Measurements from ENCODE around the gene MCRIP2.
"Not testable (repeated sequence)": the region's sequence is repeated elsewhere in the genome, so short reads cannot be mapped to it uniquely, and the experiment has no call there.

MCRIP2 gene

GRCh38 chr16:683396-684070 lies 41.9 kb downstream of the MCRIP2 start:
- DNase-seq = no peak

- DNase-seq = peak; percentile 90
Observed at GRCh38 chr16:684071-684794, 42.6 kb downstream of the MCRIP2 start, which contains the start of gene JMJD8. TSS of gene JMJD8 (minus strand) at chr16:684334. CDS start at chr16:684319, 15 bp downstream.

DNA sequence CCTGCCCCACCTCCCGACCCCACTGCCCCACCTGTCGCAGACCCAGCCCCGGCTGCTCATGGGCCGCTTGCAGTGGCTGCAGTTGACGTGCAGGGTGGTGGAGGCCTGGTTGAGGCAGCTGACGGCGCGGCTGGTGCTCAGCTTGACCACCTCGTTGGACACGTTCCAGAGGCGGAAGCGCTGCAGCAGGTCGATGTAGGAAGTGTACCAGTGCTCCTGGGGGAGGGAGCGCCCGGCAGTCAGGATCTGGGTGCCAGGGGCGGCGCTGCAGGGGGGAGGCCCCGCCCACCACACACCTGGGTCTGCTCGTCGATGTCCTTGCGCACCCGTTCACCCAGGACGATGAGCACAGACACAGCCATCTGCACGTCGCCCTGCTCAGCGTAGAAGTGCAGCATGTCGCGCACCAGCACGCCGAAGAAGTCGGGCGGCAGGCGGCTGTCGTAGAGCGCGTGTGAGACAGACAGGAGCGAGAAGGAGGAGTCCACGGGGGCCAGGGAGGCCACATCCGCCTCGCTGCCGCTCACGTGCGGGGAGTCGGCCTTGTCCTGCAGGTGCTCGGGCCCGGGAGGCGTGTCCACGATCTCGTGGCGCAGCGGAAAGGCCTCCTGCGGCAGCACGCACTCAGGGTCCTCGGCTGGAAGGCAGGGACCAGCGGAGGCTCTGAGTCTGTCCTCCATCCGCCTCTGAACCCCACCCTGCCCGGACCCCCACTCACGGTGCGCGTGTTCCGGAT lies 43.5 kb downstream of the MCRIP2 start:
- no peak for DNase-seq

- DNase-seq = no peak
Observed at GRCh38 chr16:685967-686366, 44.3 kb downstream of the MCRIP2 start.

DNA sequence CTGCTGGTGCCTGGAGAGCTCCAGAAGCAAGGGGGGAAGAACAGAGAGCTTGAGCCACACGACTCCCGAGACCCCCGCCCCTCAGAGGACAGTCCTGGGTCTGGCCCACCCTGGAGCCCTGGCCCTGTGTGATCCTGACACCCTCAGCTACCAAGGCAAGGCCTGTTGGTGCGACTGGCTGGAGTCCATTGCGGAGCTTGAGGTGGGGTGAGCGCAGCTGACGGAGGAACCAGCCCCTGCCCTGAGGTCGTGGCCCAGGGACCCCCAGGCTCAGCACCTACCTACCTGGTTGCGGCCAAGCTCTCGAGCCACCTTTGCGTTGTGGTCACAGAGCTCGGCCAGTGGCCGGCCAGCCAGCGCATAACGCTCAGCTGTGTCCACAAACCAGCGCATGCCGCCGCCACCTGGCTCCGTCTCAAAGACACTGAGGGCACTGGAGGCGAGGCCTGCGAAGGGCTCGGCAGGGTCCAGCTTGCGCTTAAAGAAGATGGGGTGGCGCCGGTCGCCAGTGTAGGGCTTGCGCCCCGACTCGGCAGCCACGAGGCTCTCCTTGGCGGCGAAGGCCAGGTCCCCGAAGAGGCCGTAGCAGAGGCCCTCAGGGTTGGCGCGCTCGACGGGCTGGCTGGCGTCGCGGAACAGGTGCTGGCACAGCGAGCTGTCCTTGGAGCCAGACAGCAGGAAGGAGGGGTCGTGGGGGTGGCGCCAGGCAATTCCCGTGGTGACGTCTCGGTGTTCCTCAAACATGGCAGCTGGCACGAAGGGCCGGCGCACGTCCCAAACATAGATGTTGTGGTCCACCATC lies 45.0 kb downstream of the MCRIP2 start:
- DNase-seq = no peak

DNA sequence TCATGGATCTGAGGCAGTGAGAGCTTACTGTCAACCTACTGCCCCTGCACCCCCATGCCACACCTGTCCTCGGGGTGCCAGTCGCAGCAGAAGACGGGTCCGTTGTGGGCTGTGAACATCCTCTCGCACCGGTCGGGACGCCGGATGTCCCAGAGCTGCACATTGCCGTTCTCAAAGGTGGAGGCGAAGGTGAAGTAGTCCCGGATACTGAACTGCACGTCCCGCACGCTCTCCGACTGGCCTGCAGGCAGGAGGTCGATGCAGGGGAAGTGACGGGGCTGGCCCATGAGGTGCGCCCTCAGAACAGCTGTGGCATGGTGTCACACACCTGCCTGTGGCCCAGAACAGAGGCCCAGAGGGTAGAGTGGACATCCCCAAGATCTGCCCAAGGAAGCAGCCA lies 45.9 kb downstream of the MCRIP2 start:
- no peak for DNase-seq

DNA sequence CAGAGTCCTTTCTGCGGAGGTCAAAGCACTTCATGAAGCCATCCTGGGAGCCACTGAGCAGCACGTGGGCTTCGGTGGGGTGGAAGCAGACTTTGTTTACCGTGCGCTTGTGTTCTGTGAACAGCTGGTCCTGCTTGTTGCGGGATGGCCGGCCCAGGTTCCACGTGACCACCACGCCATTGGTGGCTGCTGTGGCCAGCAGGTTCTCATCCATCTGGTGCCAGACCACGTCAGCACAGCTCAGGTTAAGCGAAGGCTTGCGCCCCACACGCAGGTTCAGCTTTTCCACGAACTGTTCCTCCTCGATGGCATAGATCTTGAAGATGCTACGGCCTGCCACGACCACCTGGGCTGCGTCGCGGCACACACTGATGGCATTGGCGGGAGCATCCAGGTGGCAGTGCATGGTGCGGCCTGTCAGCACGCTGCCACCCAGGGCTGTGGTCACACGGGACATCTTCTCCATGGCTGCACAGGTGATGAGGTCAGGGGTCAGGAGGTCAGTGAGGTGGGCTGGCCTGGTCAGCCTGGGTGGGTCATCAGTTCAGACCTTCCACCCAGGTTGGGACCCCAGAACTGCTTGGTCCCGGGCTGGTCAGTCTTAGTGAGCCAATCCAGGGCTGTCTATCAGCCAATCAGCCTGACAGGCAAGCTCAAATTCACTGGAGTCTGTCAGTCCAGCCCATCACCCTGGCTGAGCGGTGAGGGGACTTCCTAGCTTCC lies 47.7 kb downstream of the MCRIP2 start:
- no peak for DNase-seq

GRCh38 chr16:691242-691641 lies 49.6 kb downstream of the MCRIP2 start:
- DNase-seq = not testable (repeated sequence)

DNA sequence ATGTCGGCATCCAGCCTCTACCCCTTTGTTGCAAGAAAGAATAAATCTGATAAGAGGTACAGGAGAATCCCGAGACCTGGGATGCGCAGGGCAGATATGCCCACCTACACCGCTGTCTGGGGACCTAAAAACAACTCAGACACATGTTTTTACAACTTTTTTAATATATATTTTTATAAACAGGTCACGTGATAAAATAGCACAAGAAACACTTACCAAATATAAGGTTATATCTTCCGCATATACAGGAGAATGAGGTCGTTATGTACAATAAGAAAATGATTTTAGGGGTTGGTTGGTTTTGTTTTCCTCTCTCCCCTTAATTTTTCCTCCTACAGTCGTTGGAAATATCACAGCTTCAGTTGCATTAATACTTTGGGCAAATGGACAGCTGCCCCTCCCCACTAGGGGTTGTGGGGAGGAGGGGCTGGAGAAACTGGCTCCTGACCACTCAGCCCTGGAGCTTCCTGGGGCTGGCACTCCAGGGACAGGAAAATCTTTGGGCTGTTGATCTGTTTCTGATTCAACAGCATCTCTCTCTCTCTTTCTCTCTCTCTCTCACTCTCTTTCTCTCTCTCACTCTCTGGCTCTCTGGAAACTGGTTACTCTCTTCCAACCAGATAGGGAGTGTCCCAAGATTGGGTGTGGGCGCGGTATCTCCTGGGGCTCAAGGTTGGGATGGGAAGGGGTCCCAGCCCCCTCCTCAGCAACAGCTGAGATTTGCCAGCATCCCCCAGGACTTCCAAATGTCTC lies 50.9 kb downstream of the MCRIP2 start:
- no peak for DNase-seq

DNA sequence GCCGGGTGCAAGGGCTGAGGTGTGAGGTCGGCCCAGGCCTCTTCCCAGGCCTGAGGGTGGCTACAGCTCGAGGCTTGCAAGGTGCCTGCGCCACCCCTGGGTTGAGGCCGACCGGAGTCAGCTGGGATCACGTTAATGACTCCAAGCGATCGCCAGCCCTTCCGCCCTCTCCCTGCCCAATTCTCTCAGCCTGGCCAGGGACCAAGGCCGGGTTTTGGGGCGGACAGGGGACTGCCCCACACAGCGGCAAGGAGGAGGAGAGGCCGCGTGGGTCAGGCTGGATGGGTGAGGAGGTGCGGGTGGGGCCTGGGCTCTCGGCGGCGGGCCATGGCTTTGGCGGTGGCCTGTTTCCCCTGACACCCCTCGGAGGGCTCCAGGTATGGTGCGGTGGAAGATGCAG lies 51.7 kb downstream of the MCRIP2 start:
- no peak for DNase-seq

GRCh38 chr16:693766-694165 lies 52.1 kb downstream of the MCRIP2 start:
- DNase-seq = no peak

GRCh38 chr16:694187-694862 lies 52.7 kb downstream of the MCRIP2 start:
- DNase-seq = no peak

DNA sequence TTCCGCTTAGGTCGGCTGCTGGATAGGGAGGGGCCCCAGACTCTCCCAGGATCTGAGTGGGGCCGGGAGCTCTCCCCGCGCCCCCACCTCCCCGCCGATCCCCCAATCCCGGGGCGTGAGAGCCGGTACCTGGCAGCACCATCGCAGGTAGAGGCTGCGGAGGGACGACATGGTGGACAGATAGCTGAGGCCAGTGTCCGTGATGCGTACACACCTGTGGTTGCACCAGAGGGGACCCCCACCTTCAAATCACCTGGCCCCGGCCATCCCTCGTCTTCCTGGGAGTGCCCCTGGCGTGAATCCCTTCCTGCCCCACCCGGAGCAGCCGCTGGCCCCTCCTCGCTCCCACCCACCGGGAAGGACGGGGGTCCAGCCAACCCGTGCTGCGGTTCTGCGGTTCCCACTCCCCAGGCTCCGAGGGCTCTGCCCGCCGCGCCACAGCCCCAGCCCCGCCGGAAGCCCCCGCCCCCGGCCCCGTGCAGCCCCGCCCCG lies 53.3 kb downstream of the MCRIP2 start:
- no peak for DNase-seq

DNA sequence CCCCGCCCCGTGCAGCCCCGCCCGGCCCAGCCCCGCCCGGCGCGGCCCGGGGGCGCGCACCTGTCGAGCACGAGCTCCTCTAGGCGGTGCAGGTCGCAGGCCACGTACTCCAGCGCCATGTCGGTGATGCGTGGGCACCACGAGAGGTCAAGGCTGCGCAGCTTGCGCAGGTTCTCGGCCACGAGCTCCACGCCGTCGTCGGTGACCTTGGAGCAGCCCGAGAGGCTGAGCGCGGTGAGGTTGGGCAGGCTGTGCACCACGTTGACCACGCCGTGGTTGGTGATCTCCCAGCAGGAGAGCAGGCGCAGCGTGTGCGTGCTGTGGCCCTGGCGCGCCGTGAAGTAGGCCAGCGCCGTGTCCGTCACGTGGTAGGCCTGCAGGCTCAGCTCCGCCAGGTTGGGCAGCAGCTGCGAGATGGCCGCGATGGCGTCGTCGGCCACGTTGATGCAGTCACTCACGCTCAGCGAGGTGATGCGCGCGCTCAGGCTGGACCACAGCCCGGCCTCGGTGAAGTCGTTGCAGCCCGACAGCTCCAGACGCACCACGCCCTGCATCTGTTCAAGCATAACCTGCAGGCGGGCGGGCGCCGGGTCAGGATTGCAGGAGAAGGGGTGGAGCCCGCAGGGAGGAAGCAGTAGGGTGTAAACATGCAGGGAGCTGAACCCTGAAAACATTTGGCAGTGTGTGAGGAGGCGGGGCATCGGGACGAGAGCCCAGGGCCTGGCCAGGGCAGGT lies 53.9 kb downstream of the MCRIP2 start:
- DNase-seq = peak; percentile 78

Measured in NCI-H774 (cell line).